ENCODE results near the gene MIDN.

Gene MIDN

GRCh38 chr19:1233115-1233667, 15.2 kb upstream of the MIDN start:
- DNase-seq, result no peak

DNA sequence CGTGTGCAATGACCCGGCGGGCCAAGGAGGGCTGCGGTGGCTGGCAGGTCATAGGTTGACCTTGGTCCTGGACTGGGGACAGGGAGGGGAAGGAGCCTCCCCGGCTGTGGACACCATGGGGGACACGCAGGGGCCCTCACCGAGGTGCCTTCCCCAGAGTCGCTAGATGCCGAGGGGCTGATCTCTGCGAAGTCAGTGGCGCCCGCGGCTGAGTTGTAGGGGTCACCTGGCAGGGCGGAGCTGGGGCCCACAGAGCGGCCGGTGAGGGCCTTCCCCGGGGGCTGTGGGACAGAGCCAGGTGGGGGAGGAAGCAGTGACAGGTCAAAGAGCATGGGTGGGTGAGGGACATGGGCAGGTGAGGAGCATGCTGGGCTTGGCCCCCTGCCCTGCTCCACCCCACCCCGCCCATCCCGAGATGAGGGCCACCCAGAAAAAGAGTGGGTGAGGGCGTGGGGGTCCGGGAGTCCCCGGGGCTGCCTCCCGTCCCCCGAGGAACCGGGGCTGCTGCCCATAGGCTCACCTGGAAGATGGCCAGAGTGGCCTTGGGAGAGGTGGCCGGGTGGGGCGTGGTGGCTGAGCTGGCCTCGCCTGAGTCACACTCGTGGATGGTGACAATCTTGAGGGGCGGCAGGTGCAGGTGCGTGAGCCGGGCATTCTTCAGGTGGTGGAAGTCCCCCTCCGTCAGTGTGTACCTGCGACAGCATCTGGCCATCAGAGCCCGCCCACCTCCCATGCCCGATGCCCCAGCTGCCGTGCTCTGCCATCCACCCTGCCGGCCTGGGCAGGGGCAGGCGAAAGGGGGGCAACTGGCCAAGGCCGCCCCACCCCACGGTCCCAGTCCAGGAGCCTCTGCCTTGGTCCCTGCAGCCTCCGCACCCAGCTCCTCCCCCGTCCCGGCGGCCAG, 14.1 kb upstream of the MIDN start:
- no peak for DNase-seq

GRCh38 chr19:1234955-1235380, 13.4 kb upstream of the MIDN start:
- DNase-seq, result no peak

DNA sequence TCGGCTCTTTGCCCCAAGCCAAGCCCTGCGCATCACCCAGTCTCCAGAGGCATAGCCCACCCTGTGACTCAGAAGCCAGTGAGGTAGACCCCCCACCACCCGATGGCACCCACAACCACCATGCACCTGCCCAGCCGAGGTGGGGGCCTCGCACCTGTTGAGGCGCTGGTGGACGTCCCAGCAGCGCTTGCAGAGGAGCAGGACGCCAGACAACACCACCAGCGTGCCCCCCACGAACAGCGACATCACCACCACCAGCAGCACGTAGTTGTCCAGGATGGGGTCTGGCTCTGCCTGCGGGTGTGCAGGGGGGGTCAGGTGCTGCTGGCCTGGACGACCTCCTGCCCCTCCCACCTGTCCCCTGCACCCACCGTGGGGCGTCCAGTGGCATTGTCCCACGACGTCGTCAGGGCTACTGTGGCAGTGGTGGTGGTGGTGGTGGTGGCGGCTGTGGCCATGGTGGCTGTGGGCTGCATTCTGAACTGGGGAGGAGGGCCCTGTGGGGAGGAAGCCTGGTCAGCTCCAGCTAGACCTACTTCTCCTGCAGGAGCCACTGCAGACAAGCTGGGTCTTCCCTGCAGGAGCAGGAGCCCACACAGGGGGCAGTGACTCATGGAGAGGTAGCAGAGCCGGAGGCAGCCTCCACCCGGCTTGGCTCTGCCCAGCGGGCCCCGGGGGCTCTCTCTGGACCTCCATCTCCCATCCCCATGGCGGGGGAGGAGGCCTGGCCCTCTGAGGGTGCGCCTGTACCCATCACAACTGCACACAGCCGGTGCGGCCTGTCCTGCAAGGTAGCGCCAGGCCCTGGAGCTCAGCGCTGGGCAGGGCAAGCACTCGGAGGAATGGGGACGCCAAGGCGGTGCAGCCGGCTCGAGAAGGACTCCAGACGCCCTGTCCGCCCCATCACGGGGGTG, 12.5 kb upstream of the MIDN start:
- no peak for DNase-seq

GRCh38 chr19:1236576-1236975, 11.8 kb upstream of the MIDN start:
- DNase-seq, result no peak

GRCh38 chr19:1237027-1237659, 11.2 kb upstream of the MIDN start:
- DNase-seq, result no peak

DNA sequence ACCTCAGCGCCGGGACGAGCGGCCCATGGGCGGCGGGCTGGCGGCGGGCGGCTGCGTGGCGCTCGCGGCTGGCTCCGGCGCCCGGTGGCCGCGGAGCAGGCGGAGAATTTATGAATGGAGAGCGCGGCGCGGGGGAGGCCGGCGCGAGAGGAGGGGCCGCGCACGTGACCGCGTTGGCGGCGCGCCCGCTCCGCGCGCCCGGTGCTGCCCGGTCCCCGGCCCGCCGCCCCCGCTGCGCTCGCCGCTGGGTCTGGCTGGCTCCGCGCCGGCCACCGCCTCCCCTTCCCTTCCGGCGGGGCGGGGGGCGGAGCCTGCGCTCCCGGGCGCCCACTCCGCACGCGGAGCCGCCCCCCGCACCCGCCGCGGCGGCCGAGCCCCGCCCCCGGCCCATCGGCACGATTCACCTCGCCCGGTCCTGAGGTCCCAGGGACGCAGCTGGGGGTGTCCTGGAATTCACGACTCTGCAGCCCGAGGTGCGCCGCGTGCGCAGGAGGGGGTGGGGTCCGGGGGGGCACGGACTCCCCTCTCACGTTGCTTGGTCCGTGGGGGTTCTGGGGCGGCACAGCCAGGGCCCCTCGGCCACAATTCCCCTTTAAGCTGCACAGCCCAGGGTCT, 10.5 kb upstream of the MIDN start, which contains the start of gene CBARP:
CBARP (minus strand) TSS at position 252 of the 615 bp plus-strand sequence. CDS start 1,905 bp downstream, outside the sequence.
- DNase-seq, result no peak

DNA sequence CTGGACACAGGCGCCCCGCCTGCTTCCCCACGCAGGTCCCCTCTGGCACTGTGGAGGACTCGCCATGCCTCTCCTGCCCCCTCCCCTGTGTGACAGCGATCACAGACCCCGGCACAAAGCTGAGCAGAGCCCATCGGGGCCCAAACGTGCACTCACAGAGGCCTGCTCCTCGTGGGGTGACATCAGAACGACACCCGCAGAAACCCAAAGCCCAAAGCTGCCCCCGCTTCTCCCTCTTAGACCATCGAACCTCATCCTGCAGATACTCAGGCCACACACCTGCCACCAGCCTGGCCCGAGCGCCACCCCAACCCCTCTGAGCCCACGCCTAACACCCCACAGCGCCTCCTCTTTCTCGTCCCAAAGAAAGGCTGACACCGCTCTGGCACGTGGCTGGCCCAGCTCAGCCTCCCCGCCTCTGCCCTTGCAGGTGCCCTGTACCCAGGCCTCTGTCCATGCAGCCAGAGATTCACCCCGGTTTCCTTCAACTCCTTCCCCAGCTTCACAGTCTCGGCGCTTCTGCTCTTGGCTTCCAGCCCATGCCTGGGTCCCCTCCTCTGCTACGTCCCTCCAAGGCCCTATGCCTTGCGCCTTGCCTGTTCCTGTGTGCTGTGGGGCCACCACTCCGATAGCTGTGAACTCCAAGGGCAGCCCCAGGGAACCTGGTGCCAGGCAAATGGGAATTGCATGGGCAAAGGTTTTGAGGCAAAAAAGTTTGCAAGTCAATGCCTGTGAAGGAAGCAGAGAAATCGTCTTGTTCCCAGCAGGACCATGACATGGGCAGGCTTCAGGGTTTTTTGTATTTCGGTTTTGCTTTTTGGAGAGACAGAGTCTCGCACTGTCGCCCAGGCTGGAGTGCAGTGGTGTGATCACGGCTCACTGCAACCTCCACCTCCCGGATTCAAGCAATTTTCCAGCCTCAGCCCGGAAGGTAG, 9.7 kb upstream of the MIDN start:
- DNase-seq, result no peak

- DNase-seq, result no peak
Measured at GRCh38 chr19:1239420-1239795, 9.0 kb upstream of the MIDN start.

- DNase-seq, result peak; percentile 84
Measured at GRCh38 chr19:1239796-1240737, 8.3 kb upstream of the MIDN start.

- no peak for DNase-seq
Measured at GRCh38 chr19:1240925-1241324, 7.5 kb upstream of the MIDN start.

- peak; percentile 95 for DNase-seq
Measured at GRCh38 chr19:1241417-1242095, 6.8 kb upstream of the MIDN start, which contains the start of gene ATP5F1D. ATP5F1D (plus strand) TSS chr19:1241751; CDS start chr19:1241851, 100 bp downstream.

DNA sequence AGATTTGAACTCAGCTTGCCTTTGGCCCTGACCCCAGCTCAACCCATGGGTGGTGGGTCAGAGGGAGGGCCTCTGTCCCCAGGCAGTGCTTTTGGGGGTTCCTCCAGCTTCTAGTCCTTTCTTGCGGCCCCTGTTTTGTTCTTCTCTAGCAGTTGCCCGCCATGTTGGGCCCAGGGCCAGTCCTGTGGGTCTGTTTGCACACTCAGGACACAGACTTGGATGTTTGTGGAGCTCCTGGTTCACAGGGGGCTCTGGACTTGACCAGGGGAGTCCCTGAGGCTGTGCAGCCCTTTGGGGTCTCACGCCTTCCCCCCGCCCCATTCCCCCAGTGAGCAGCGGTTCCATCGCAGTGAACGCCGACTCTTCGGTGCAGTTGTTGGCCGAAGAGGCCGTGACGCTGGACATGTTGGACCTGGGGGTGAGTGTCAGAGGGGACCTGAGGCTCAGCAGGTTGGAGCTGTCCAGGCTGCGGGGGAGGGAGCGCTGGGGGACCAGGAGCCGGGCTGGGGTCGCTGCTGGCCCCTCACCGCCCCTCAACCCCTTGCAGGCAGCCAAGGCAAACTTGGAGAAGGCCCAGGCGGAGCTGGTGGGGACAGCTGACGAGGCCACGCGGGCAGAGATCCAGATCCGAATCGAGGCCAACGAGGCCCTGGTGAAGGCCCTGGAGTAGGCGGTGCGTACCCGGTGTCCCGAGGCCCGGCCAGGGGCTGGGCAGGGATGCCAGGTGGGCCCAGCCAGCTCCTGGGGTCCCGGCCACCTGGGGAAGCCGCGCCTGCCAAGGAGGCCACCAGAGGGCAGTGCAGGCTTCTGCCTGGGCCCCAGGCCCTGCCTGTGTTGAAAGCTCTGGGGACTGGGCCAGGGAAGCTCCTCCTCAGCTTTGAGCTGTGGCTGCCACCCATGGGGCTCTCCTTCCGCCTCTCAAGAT, 4.4 kb upstream of the MIDN start:
- peak; percentile 80 for DNase-seq

GRCh38 chr19:1244693-1245451, 3.5 kb upstream of the MIDN start:
- DNase-seq, result no peak

DNA sequence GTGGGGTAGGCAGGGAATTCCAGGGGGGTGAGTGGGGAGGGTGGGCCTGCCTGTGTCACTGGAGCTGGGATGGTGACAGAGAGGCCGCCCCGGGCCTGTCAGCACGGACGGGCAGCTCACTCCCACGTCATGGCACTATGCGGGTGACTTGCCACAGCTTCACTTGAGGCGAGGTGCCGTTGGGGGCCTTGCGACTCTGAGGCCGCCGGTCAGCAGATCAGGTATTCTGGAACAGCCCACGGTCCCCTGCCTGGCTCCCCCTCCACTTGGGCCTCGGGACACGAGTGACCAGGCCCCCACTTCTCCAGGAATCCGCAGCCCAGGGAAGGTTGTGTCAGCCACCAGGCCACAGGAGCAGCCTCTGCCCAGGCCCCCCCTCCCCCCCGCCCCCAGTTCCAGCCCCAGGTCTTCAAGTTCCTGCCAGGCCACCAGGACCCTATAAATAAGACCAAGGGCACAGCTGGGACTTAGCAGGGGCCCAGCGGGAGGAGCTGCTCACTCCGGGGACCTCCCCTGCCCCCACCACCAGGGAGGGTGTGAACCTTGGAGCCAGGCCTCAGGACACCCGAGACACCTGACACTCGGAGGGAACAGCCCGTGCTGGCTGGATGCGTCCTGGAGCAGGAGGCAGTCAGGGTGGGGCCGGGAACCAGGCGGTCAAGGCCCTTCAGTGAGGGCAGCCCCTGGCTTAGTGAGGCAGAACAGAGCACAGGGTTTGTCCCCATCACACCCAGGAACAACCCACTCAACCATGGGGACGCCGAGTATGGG, 2.7 kb upstream of the MIDN start:
- no peak for DNase-seq
